Hepatic stellate cell (primary cell): Measurements from ENCODE around the gene PLCD3.

Experiments used
- DNase-seq: peaks from one replicate; pipeline ENCODE4 v3.0.0; 2011; ENCODE audit warnings: low spot score

Gene PLCD3

GRCh38 chr17:45149669-45150664 is 17.7 kb upstream of the PLCD3 start:
- DNase-seq: no peak

- DNase-seq: peak; percentile 86
Observed at GRCh38 chr17:45149037-45149668, 16.8 kb upstream of the PLCD3 start.

GRCh38 chr17:45148183-45149036 is 16.1 kb upstream of the PLCD3 start, which contains the start of gene HEXIM1:
Gene HEXIM1, plus strand, starts transcription at chr17:45148475. Its CDS starts 716 bp downstream, at chr17:45149191.
- peak; percentile 99 for DNase-seq

GRCh38 chr17:45147581-45148182 is 15.4 kb upstream of the PLCD3 start:
- DNase-seq: peak; percentile 69

- no peak for DNase-seq
Observed at GRCh38 chr17:45146890-45147580, 14.7 kb upstream of the PLCD3 start.

GRCh38 chr17:45146592-45146889 is 14.2 kb upstream of the PLCD3 start:
- no peak for DNase-seq

- DNase-seq: no peak
Observed at GRCh38 chr17:45146166-45146565, 13.9 kb upstream of the PLCD3 start.

- no peak for DNase-seq
Observed at GRCh38 chr17:45145035-45145389, 12.7 kb upstream of the PLCD3 start.

GRCh38 chr17:45144199-45145034 is 12.1 kb upstream of the PLCD3 start:
- DNase-seq: no peak

GRCh38 chr17:45143767-45144198 is 11.5 kb upstream of the PLCD3 start:
- DNase-seq: peak; percentile 83

- no peak for DNase-seq
Observed at GRCh38 chr17:45143094-45143670, 10.9 kb upstream of the PLCD3 start.

- DNase-seq: no peak
Observed at GRCh38 chr17:45139533-45139920, 7.2 kb upstream of the PLCD3 start.

GRCh38 chr17:45138911-45139532 is 6.7 kb upstream of the PLCD3 start:
- no peak for DNase-seq

GRCh38 chr17:45137561-45138305 is 5.4 kb upstream of the PLCD3 start:
- no peak for DNase-seq

GRCh38 chr17:45136846-45137560 is 4.7 kb upstream of the PLCD3 start:
- no peak for DNase-seq

GRCh38 chr17:45135978-45136791 is 3.9 kb upstream of the PLCD3 start:
- DNase-seq: peak; percentile 29
